GM21825 (cell line): ENCODE data around the gene PTPRD.

Source experiments
- ATAC-seq: cut with Tn5 transposase; IDR thresholded peaks from one replicate; pipeline ENCODE4 v1.9.1; 2021; ENCODE audit warnings: mild to moderate bottlenecking, moderate library complexity; ENCODE audit not compliant: unreplicated experiment

Gene PTPRD

GRCh38 chr9:8856396-8857067 lies 1756.3 kb downstream of the PTPRD start:
- ATAC-seq, result no peak

GRCh38 chr9:8855046-8855445 lies 1757.8 kb downstream of the PTPRD start:
- no peak for ATAC-seq

- no peak for ATAC-seq
Measured at GRCh38 chr9:8852301-8852864, 1760.4 kb downstream of the PTPRD start.

GRCh38 chr9:8850914-8851313 lies 1761.9 kb downstream of the PTPRD start:
- no peak for ATAC-seq

GRCh38 chr9:8845808-8846207 lies 1767.0 kb downstream of the PTPRD start:
- ATAC-seq, result no peak

- no peak for ATAC-seq
Measured at GRCh38 chr9:8845376-8845775, 1767.4 kb downstream of the PTPRD start.

GRCh38 chr9:8844549-8844948 lies 1768.3 kb downstream of the PTPRD start:
- no peak for ATAC-seq

GRCh38 chr9:8842402-8843193 lies 1770.2 kb downstream of the PTPRD start:
- no peak for ATAC-seq

GRCh38 chr9:8838136-8838535 lies 1774.7 kb downstream of the PTPRD start:
- no peak for ATAC-seq

- no peak for ATAC-seq
Measured at GRCh38 chr9:8835291-8835690, 1777.5 kb downstream of the PTPRD start.

- ATAC-seq, result no peak
Measured at GRCh38 chr9:8832955-8833354, 1779.8 kb downstream of the PTPRD start.

GRCh38 chr9:8832386-8832785 lies 1780.4 kb downstream of the PTPRD start:
- ATAC-seq, result no peak

- no peak for ATAC-seq
Measured at GRCh38 chr9:8831568-8831967, 1781.2 kb downstream of the PTPRD start.

GRCh38 chr9:8826281-8826680 lies 1786.5 kb downstream of the PTPRD start:
- ATAC-seq, result no peak

- ATAC-seq, result no peak
Measured at GRCh38 chr9:8825585-8826147, 1787.1 kb downstream of the PTPRD start.

- no peak for ATAC-seq
Measured at GRCh38 chr9:8823131-8823895, 1789.5 kb downstream of the PTPRD start.

- no peak for ATAC-seq
Measured at GRCh38 chr9:8822667-8823025, 1790.2 kb downstream of the PTPRD start.

- no peak for ATAC-seq
Measured at GRCh38 chr9:8821910-8822666, 1790.7 kb downstream of the PTPRD start.

- ATAC-seq, result no peak
Measured at GRCh38 chr9:8817335-8817734, 1795.5 kb downstream of the PTPRD start.

- ATAC-seq, result no peak
Measured at GRCh38 chr9:8816361-8816760, 1796.4 kb downstream of the PTPRD start.
